ENCODE measurements around the gene ACP6.

GRCh38 chr1:147627435-147628110 lies 42.8 kb downstream of the ACP6 start:
- TF ChIP-seq FOSL1 (CRISPR knock-in tag; IDR thresholded peaks at IDR 0.05; ENCODE audit: borderline replicate concordance) (no peak), HOMEZ (CRISPR knock-in tag; IDR thresholded peaks at IDR 0.05; ENCODE audit: low read depth) (no peak), POLR2AphosphoS5 (IDR thresholded peaks at IDR 0.05; ENCODE audit: low read depth, low read length) (no peak), BHLHE40 (IDR thresholded peaks at IDR 0.05; ENCODE audit: low read length) (no peak), ZNF660 (CRISPR knock-in tag; IDR thresholded peaks at IDR 0.05; ENCODE audit: borderline replicate concordance, low read depth) (no peak), ZBTB8A (CRISPR knock-in tag; IDR thresholded peaks at IDR 0.05; ENCODE audit: borderline replicate concordance, low read depth) (no peak), ZNF136 (CRISPR knock-in tag; IDR thresholded peaks at IDR 0.05; ENCODE audit: low read depth) (no peak), HHEX (CRISPR knock-in tag; IDR thresholded peaks at IDR 0.05) (no peak), CBX5 (CRISPR knock-in tag; IDR thresholded peaks at IDR 0.05; ENCODE audit: borderline replicate concordance) (no peak), TCF12 (IDR thresholded peaks at IDR 0.05) (no peak), TCF12 (CRISPR knock-in tag; IDR thresholded peaks at IDR 0.05) (no peak)
- TF ChIP-seq, protein P1, sequence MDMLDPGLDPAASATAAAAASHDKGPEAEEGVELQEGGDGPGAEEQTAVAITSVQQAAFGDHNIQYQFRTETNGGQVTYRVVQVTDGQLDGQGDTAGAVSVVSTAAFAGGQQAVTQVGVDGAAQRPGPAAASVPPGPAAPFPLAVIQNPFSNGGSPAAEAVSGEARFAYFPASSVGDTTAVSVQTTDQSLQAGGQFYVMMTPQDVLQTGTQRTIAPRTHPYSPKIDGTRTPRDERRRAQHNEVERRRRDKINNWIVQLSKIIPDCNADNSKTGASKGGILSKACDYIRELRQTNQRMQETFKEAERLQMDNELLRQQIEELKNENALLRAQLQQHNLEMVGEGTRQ (IDR thresholded peaks at IDR 0.05; ENCODE audit: low read depth, low read length) = no peak
- TF ChIP-seq, protein P1 (CRISPR knock-in tag; IDR thresholded peaks at IDR 0.05; ENCODE audit: borderline replicate concordance) = no peak
- TF ChIP-seq, protein P2, sequence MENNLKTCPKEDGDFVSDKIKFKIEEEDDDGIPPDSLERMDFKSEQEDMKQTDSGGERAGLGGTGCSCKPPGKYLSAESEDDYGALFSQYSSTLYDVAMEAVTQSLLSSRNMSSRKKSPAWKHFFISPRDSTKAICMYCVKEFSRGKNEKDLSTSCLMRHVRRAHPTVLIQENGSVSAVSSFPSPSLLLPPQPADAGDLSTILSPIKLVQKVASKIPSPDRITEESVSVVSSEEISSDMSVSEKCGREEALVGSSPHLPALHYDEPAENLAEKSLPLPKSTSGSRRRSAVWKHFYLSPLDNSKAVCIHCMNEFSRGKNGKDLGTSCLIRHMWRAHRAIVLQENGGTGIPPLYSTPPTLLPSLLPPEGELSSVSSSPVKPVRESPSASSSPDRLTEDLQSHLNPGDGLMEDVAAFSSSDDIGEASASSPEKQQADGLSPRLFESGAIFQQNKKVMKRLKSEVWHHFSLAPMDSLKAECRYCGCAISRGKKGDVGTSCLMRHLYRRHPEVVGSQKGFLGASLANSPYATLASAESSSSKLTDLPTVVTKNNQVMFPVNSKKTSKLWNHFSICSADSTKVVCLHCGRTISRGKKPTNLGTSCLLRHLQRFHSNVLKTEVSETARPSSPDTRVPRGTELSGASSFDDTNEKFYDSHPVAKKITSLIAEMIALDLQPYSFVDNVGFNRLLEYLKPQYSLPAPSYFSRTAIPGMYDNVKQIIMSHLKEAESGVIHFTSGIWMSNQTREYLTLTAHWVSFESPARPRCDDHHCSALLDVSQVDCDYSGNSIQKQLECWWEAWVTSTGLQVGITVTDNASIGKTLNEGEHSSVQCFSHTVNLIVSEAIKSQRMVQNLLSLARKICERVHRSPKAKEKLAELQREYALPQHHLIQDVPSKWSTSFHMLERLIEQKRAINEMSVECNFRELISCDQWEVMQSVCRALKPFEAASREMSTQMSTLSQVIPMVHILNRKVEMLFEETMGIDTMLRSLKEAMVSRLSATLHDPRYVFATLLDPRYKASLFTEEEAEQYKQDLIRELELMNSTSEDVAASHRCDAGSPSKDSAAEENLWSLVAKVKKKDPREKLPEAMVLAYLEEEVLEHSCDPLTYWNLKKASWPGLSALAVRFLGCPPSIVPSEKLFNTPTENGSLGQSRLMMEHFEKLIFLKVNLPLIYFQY (CRISPR knock-in tag; IDR thresholded peaks at IDR 0.05; ENCODE audit: borderline replicate concordance) = no peak
- TF ChIP-seq, protein P3, sequence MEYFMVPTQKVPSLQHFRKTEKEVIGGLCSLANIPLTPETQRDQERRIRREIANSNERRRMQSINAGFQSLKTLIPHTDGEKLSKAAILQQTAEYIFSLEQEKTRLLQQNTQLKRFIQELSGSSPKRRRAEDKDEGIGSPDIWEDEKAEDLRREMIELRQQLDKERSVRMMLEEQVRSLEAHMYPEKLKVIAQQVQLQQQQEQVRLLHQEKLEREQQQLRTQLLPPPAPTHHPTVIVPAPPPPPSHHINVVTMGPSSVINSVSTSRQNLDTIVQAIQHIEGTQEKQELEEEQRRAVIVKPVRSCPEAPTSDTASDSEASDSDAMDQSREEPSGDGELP (IDR thresholded peaks at IDR 0.05; ENCODE audit: borderline replicate concordance, low read depth) = no peak
